Stromal cell of bone marrow (primary cell): Measurements from ENCODE around the gene PRRG2.
A peak's percentile ranks its signal among the peaks of the same experiment; 100 is the strongest.

Experiments used
- DNase-seq: peaks from one replicate; pipeline ENCODE4 v3.0.0-alpha.2; 2012; ENCODE audit warnings: low read depth

The PRRG2 gene

GRCh38 chr19:49640113-49640898 lies 59.2 kb downstream of the PRRG2 start, which contains the start of gene RRAS:
Gene RRAS (minus strand): TSS chr19:49640143. CDS start chr19:49640098, 45 bp downstream.
- DNase-seq: peak; percentile 100
